ENCODE measurements around the gene CPAMD8.

DNA sequence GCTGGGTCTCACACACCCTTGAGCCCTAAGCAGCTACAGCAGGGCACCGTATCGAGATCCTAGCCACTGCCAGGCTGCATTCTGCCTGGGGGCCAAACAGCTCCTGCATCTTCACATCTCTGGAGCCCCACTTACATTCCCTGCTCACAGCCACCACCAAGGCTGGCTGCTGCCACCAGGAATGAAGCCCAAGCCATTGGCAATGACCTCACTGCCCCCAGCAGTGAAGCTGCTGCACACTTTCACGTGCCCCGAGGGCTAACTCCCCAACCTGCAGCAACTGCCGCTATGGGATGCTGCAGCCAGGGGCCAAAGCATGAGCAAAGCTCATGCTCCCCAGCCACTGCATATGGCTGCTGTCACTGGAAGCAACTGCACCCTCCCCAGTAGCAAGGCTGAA is 95.9 kb downstream of the CPAMD8 start:
- no peak for TF ChIP-seq POLR2A (IDR thresholded peaks at IDR 0.05)
- no peak for TF ChIP-seq CTCF (IDR thresholded peaks at IDR 0.05)

Data from ovary (tissue), 3 donors.